SU-DHL-6 (cell line): Measurements from ENCODE around the gene KLHL17.

Experiments
- H2AFZ ChIP-seq: fragments of 200-600 bp; sonication (generic); 2 replicates; pipeline ENCODE4 v1.6.1; 2014; ENCODE audit warnings: low read depth, mild to moderate bottlenecking, moderate library complexity, mixed read lengths, antibody characterized with exemption, low read length; ENCODE audit not compliant: severe bottlenecking
- H3F3A ChIP-seq: fragments of 200-600 bp; shearing (Covaris generic); 2 replicates; pipeline ENCODE4 v1.6.0; 2016; ENCODE audit warnings: antibody characterized with exemption, mild to moderate bottlenecking; ENCODE audit not compliant: insufficient read depth
- H3K27ac ChIP-seq: fragments of 200-600 bp; sonication (generic); 2 replicates; pipeline ENCODE4 v1.5.1; 2016; ENCODE audit warnings: low read depth, mild to moderate bottlenecking, low read length, moderate library complexity, mixed read lengths
- H3K27me3 ChIP-seq: fragments of 200-600 bp; sonication (generic), shearing (Covaris generic); 2 replicates; pipeline ENCODE4 v1.6.0; 2014; ENCODE audit warnings: mild to moderate bottlenecking, low read length
- H3K36me3 ChIP-seq: fragments of 200-600 bp; sonication (generic); 2 replicates; pipeline ENCODE4 v1.6.1; 2014; ENCODE audit warnings: mild to moderate bottlenecking, low read length, mixed read lengths
- H3K4me2 ChIP-seq: fragments of 300-600, 200-600 bp; shearing (Covaris generic), sonication (generic); 2 replicates; pipeline ENCODE4 v1.6.0; 2014; ENCODE audit warnings: low read length, low read depth, mild to moderate bottlenecking; ENCODE audit not compliant: poor library complexity, severe bottlenecking
- H3K4me3 ChIP-seq: fragments of 200-600 bp; sonication (generic); 2 replicates; pipeline ENCODE4 v1.5.1; 2014; ENCODE audit warnings: antibody characterized with exemption, low read length, mild to moderate bottlenecking, mixed read lengths; ENCODE audit not compliant: insufficient read depth, poor library complexity, severe bottlenecking
- H3K79me2 ChIP-seq: fragments of 200-600 bp; sonication (generic); 2 replicates; pipeline ENCODE4 v1.6.1; 2014; ENCODE audit warnings: mild to moderate bottlenecking, low read length, moderate library complexity; ENCODE audit not compliant: insufficient read depth
- H3K9ac ChIP-seq: fragments of 200-600 bp; sonication (generic); 2 replicates; pipeline ENCODE4 v1.7.0; 2014; ENCODE audit warnings: mild to moderate bottlenecking, low read length
- H3K9me2 ChIP-seq: fragments of 200-600 bp; sonication (generic); replicated peaks from 2 replicates; pipeline ENCODE4 v1.6.1; 2014; ENCODE audit warnings: low read length; ENCODE audit not compliant: insufficient read depth
- H3K9me3 ChIP-seq: fragments of 200-600 bp; sonication (generic); 2 replicates; pipeline ENCODE4 v1.6.1; 2014; ENCODE audit warnings: low read length, mixed read lengths; ENCODE audit not compliant: insufficient read depth
- H4K20me1 ChIP-seq: fragments of 200-600 bp; sonication (generic); 2 replicates; pipeline ENCODE4 v1.6.1; 2014; ENCODE audit warnings: low read depth, mild to moderate bottlenecking, antibody characterized with exemption, low read length, moderate library complexity, mixed read lengths
- EZH2phosphoT487 ChIP-seq: fragments of 200-600 bp; sonication (generic), shearing (Covaris generic); conservative IDR thresholded peaks from 2 replicates; pipeline ENCODE4 v1.6.1; 2018; ENCODE audit warnings: mild to moderate bottlenecking, antibody characterized with exemption, low read length, moderate library complexity, mixed read lengths
- TF ChIP-seq, protein P1 (sequence below): fragments of 200-600 bp; sonication (generic); IDR thresholded peaks from one replicate; pipeline ENCODE4 v1.5.1; 2017; ENCODE audit warnings: antibody characterized with exemption, mild to moderate bottlenecking, low read length, moderate library complexity; ENCODE audit not compliant: insufficient read depth, poor library complexity, severe bottlenecking

Gene KLHL17

DNA sequence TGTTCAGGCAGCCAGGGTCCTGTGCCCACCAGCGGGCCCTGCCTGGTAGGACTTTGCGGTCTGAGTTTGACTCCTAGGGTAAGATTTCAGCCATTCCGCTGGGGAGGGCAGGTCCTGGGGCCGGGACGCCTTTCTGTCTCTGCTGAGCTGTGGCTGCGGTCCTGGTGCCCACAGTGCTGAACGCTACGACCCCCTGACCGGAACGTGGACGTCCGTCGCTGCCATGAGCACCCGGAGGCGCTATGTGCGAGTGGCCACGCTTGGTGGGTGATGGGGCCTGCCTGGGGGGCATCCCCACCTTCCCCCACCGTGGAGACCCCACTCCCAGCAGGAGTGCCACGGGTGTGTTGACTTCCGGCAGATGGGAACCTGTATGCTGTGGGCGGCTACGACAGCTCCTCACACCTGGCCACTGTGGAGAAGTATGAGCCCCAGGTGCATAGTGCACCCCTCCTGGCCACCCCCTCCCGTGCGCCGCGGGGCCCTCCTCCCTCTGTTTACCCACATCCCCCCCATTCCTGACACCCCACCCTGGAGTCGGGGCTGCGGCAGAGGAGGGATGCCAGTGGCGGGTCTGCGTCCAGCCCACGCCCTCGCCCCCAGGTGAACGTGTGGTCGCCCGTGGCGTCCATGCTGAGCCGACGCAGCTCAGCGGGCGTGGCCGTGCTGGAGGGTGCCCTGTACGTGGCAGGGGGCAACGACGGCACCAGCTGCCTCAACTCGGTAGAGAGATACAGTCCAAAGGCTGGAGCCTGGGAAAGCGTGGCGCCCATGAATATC lies 3.6 kb downstream of the KLHL17 start:
- TF ChIP-seq EZH2phosphoT487 = no peak
- TF ChIP-seq, protein P1, sequence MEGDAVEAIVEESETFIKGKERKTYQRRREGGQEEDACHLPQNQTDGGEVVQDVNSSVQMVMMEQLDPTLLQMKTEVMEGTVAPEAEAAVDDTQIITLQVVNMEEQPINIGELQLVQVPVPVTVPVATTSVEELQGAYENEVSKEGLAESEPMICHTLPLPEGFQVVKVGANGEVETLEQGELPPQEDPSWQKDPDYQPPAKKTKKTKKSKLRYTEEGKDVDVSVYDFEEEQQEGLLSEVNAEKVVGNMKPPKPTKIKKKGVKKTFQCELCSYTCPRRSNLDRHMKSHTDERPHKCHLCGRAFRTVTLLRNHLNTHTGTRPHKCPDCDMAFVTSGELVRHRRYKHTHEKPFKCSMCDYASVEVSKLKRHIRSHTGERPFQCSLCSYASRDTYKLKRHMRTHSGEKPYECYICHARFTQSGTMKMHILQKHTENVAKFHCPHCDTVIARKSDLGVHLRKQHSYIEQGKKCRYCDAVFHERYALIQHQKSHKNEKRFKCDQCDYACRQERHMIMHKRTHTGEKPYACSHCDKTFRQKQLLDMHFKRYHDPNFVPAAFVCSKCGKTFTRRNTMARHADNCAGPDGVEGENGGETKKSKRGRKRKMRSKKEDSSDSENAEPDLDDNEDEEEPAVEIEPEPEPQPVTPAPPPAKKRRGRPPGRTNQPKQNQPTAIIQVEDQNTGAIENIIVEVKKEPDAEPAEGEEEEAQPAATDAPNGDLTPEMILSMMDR = no peak
- Histone ChIP-seq H3K9me2 (no peaks in the 10 kb centered on the region), H3K79me2 (peaks cover under 1% of the 10 kb centered on the region), H3K36me3 (no peaks in the 10 kb centered on the region), H3K9ac (no peak overlapping the region), H2AFZ (no peak overlapping the region), H3K27me3 (no peaks in the 10 kb centered on the region), H3K27ac (no peak overlapping the region), H3K4me2 (no peak overlapping the region), H4K20me1 (no peaks in the 10 kb centered on the region), H3K4me3 (no peak overlapping the region), H3K9me3 (no peaks in the 10 kb centered on the region), H3F3A (no peaks in the 10 kb centered on the region)

DNA sequence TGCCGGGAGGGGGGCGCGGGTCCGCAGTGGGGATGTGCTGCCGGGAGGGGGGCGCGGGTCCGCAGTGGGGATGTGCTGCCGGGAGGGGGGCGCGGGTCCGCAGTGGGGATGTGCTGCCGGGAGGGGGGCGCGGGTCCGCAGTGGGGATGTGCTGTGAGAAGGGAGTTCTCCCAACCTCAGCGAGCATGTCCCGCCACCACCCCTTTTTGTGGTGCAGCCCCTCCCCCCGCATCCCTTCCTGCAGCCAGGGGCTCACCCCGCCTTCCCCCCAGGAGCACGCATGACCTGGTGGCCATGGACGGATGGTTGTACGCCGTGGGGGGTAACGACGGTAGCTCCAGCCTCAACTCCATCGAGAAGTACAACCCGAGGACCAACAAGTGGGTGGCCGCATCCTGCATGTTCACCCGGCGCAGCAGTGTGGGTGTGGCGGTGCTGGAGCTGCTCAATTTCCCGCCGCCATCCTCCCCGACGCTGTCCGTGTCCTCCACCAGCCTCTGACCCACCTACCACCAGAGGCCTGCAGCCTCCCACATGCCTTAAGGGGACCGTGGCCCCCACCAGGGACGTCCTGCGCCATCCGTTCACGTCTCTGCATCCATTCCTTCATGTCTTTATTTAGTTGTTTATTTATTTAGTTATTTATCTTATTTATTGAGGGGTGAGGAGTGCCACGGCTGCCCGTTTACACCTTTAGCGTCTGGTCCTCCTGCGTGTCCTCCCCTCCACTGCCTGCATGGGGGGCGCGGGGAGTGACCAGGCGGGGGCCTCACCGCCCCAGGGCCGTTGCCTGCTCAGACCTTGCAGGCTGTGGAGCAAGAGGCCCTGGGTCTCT lies 4.5 kb downstream of the KLHL17 start:
- Histone ChIP-seq H3K9me2 (no peaks in the 10 kb centered on the region), H3F3A (no peaks in the 10 kb centered on the region), H2AFZ (no peak overlapping the region), H3K9ac (no peak overlapping the region), H3K36me3 (no peaks in the 10 kb centered on the region), H4K20me1 (no peaks in the 10 kb centered on the region), H3K4me2 (no peak overlapping the region), H3K27ac (no peak overlapping the region), H3K79me2 (no peaks in the 10 kb centered on the region), H3K27me3 (no peaks in the 10 kb centered on the region), H3K4me3 (no peak overlapping the region), H3K9me3 (no peaks in the 10 kb centered on the region)
- TF ChIP-seq, protein P1 = no peak
- TF ChIP-seq EZH2phosphoT487 = no peak

DNA sequence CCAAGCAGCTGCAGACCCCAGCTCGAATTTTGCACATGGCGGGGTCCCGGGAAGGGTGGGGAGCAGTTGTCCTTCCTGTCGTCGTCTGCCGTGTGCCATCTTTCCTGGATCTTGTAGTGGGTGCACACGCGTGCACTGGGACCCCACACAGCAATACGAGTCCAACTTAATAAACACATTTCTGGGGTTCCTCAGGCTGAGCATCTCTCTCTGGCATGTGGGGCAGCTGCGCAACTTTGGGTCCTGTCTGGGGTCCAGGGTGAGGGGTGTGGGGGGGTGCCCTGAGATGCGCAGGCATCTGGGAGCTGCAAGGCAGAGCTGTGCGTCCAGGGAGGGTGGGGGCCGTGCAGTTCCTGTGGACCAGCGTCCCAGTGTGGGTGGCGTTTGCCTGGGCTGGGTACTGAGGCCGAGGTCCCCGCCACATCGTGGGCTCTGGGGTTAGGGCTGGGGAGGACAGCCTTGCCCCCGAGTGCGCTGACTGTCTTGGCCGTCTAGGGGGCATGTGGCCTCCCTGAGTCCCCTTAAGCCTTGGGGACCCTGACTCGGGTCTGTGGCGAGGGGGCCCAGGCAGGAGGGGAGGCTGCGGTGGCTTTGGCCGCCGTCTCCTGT lies 5.2 kb downstream of the KLHL17 start:
- H3K27ac ChIP-seq = no peak overlapping the region
- TF ChIP-seq, protein P1 = no peak
- no peak for TF ChIP-seq EZH2phosphoT487
- no peak overlapping the region for H3K9ac ChIP-seq
- H3K79me2 ChIP-seq = no peaks in the 10 kb centered on the region
- H2AFZ ChIP-seq = no peak overlapping the region
- H3K9me3 ChIP-seq = no peaks in the 10 kb centered on the region
- no peaks in the 10 kb centered on the region for H3F3A ChIP-seq
- no peak overlapping the region for H3K4me3 ChIP-seq
- no peaks in the 10 kb centered on the region for H3K9me2 ChIP-seq
- H3K36me3 ChIP-seq = no peaks in the 10 kb centered on the region
- H3K27me3 ChIP-seq = no peaks in the 10 kb centered on the region
- H3K4me2 ChIP-seq = no peak overlapping the region
- no peaks in the 10 kb centered on the region for H4K20me1 ChIP-seq
